DMS153 (cell line): ENCODE results near the gene ENO1.

Experiments used
- DNase-seq: peaks from one replicate; lab custom pipeline; 2025; lab: John Stamatoyannopoulos, UW

Gene ENO1

GRCh38 chr1:8870616-8871538 lies 7.6 kb downstream of the ENO1 start:
- DNase-seq, result no peak

DNA sequence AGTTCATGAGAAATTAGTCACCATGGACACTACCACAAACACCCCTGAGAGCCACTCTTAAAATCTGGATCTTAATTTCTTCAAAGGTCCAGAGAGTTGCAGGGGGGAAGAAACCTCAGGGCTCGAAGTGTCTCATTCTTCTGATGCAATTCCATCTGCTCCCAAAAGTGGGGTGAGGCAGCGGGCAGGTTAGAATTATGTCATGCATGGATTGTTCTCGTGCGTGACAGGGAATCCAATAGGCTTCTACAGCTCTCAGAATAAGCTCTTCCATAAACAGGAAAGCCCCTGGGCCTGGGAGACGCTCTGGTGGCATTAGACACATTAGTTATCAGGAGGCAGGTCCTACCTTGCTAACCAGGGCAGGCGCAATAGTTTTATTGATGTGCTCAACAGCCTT lies 8.4 kb downstream of the ENO1 start:
- DNase-seq, result no peak

DNA sequence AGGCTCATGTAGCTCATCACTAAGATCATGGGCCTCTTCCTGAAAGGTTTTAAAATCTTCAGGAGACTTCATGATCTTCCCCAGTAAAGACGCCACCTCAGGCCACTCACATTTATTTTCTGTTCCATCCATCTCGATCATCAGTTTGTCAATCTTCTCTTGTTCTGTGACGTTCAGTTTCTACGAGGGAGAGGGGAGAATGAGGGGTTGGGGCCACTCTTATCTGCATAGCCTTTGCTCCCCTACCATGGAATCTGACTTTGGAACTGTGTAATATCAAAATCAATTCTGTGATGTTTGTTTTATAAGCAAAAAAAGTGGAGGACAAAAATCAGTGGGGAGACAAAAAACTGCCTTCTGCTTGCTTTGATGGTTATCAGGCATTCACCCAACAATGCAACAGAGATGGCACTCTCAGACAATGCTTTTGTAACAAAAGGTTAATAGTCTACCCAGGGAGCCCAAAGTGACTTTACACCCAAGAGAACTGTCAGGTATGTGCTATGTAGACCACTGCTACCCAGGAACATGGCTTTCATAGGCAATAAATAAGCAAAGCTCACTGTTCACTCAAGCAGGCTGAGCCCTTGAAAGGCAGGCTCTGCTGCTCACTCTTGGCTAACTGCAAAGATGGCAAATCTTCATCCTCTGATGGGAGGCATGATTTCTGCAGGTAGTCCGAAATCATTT lies 10.5 kb downstream of the ENO1 start:
- DNase-seq, result no peak

GRCh38 chr1:8866792-8867415 lies 11.6 kb downstream of the ENO1 start:
- DNase-seq, result no peak

DNA sequence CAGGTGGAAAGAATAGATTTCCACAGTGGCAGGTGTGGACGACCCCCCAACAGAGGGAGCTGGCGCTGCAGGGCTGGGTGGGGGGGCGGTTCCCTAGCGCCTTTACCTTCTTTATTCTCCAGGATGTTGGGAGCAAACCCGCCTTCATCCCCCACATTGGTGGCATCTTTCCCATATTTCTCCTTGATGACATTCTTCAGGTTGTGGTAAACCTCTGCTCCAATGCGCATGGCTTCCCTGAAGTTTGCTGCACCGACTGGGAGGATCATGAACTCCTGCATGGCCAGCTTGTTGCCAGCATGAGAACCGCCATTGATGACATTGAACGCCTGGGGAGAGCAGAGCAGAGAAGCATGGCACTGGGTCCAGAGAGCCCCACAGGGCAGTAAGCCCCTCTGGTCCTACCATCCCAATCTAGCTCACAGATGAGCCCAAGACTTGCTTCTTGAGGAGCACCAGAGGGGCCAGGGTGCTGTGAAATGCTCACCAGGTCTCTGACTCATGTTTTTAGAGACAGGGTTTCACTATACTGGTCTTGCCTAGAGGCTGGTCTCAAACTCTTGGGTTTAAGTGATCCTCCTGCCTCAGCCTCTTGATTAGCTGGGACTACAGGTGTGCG lies 12.2 kb downstream of the ENO1 start:
- DNase-seq, result no peak

GRCh38 chr1:8864713-8865344 lies 13.7 kb downstream of the ENO1 start:
- DNase-seq, result no peak

- no peak for DNase-seq
Measured at GRCh38 chr1:8863794-8864233, 14.7 kb downstream of the ENO1 start.

GRCh38 chr1:8863138-8863537 lies 15.3 kb downstream of the ENO1 start:
- no peak for DNase-seq

- no peak for DNase-seq
Measured at GRCh38 chr1:8862528-8862927, 16.0 kb downstream of the ENO1 start.

GRCh38 chr1:8860738-8861516 lies 17.6 kb downstream of the ENO1 start:
- DNase-seq, result no peak

GRCh38 chr1:8858888-8859706 lies 19.4 kb downstream of the ENO1 start:
- peak; percentile 44 for DNase-seq

GRCh38 chr1:8858112-8858668 lies 20.3 kb downstream of the ENO1 start:
- DNase-seq, result no peak

GRCh38 chr1:8856689-8857412 lies 21.6 kb downstream of the ENO1 start:
- no peak for DNase-seq

GRCh38 chr1:8854240-8854639 lies 24.2 kb downstream of the ENO1 start:
- DNase-seq, result no peak

GRCh38 chr1:8851060-8851459 lies 27.4 kb downstream of the ENO1 start:
- DNase-seq, result no peak

- DNase-seq, result peak; percentile 99
Measured at GRCh38 chr1:8848663-8849386, 29.7 kb downstream of the ENO1 start.

DNA sequence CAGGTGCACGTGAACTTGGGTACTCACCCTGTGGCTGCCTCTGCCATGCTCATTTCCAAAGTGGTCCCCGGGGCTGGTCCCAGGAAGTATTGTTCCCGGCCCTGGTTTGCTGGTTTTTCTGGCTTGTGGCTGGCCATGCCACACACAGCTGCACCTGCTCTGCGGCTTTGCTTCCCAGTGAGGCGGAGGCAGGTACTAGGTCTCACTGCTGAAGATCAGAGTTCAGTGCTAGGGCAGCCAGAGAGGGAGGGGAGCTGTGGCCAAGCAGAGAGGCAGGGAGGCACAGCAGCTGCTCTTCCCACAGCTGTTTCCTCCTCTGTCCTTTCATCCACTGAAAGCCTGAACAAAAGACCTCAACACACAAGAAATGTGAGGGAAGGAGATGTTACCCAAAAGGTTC lies 30.5 kb downstream of the ENO1 start:
- peak; percentile 84 for DNase-seq

GRCh38 chr1:8846263-8846662 lies 32.2 kb downstream of the ENO1 start:
- no peak for DNase-seq
